K562 (cell line): Measurements from ENCODE around the gene ALG1. TPM values are rescaled to one million over a fixed set of nuclear protein-coding genes. Genes with fewer than 3 reads are reported as not detected.
A peak's percentile ranks its signal among the peaks of the same experiment; 100 is the strongest.
"Not testable (repeated sequence)": the region's sequence is repeated elsewhere in the genome, so short reads cannot be mapped to it uniquely, and the experiment has no call there.

Source experiments
- ATAC-seq: fragments of 200-7000 bp; cut with Tn5 transposase; 3 replicates; pipeline ENCODE4 v1.9.1; 2020; ENCODE audit warnings: moderate library complexity
- BruUV-seq: library from RNA; stranded (reverse); fragments of 400-500 nt; replicated peaks from 2 replicates; lab custom pipeline; 2021; lab: Mats Ljungman, UMichigan
- CTCF ChIA-PET: fragments of 300-600 bp; formaldehyde crosslinking; extraction: SDS; loops from one replicate; lab custom pipeline; 2021; ENCODE audit warnings: low intra/inter-chr PET ratio; lab: Yijun Ruan, JAX
- POLR2A ChIA-PET: fragments of 300-600, 350-650 bp; sonication (Branson Sonifier 250); formaldehyde crosslinking; extraction: SDS; loops from one replicate; lab custom pipeline; 2021; ENCODE audit warnings: antibody characterized with exemption, inconsistent platforms; lab: Yijun Ruan, JAX
- DNase-seq, 4 experiments: peaks; one replicate each; pipeline versions ENCODE4 v3.0.0 to v3.0.0-alpha.2; 2011 to 2018; ENCODE audit warnings: low spot score in 3 of 4, mixed read lengths in 3 of 4; ENCODE audit errors: extremely low read depth in 1 of 4
- FAIRE-seq: peaks from 2 replicates; lab custom pipeline; 2011; peaks lifted over from hg19 to GRCh38; lab: Jason Lieb, UNC
- H2AFZ ChIP-seq: 2 replicates; pipeline ENCODE4 v1.6.0; 2011; ENCODE audit warnings: low read depth, low read length, control low read depth, inconsistent platforms
- H3K27ac ChIP-seq: fragments of 200-600 bp; 3 replicates; pipeline ENCODE4 v1.8.0; 2011; ENCODE audit warnings: low read depth, mild to moderate bottlenecking, control low read depth, inconsistent platforms, low read length, moderate library complexity, mixed read lengths; ENCODE audit errors: extremely low read depth
- H3K27me3 ChIP-seq, 2 experiments: fragments of 300-600 bp in 1 of 2; 2 replicates in 1 of 2; 3 replicates in 1 of 2; pipeline versions ENCODE4 v1.6.0 to v1.8.0; 2011; ENCODE audit warnings: inconsistent platforms in 2 of 2, low read length in 2 of 2, mild to moderate bottlenecking in 1 of 2, mixed read lengths in 1 of 2, moderate library complexity in 1 of 2; ENCODE audit not compliant: control insufficient read depth in 2 of 2, insufficient read depth in 2 of 2
- H3K36me3 ChIP-seq: fragments of 300-600 bp; 3 replicates; pipeline ENCODE4 v1.8.0; 2011; ENCODE audit warnings: mild to moderate bottlenecking, low read length, inconsistent platforms; ENCODE audit not compliant: control insufficient read depth, insufficient read depth
- H3K4me1 ChIP-seq, 2 experiments: fragments of 200-600 bp in 1 of 2; replicated peaks in 1 of 2; 2 replicates in 1 of 2; 3 replicates in 1 of 2; pipeline versions ENCODE4 v1.5.1 to v1.8.0; 2011; ENCODE audit warnings: inconsistent platforms in 2 of 2, low read length in 2 of 2, mild to moderate bottlenecking in 1 of 2, mixed read lengths in 1 of 2, moderate library complexity in 1 of 2; ENCODE audit not compliant: control insufficient read depth in 2 of 2, insufficient read depth in 2 of 2
- H3K4me2 ChIP-seq: 2 replicates; pipeline ENCODE4 v1.6.1; 2011; ENCODE audit warnings: low read length, control low read depth, inconsistent platforms, mixed read lengths; ENCODE audit not compliant: insufficient read depth
- H3K4me3 ChIP-seq: fragments of 200-600 bp; sonication (generic), shearing (Covaris generic); 2 replicates; pipeline ENCODE4 v1.5.1; 2016; ENCODE audit warnings: control low read depth, inconsistent platforms
- H3K79me2 ChIP-seq: fragments of 200-600 bp; 3 replicates; pipeline ENCODE4 v1.8.0; 2011; ENCODE audit warnings: low read length, inconsistent platforms; ENCODE audit not compliant: control insufficient read depth, insufficient read depth
- H3K9ac ChIP-seq, 2 experiments: 2 replicates each; pipeline versions ENCODE4 v1.6.0 to v1.6.1; 2011; ENCODE audit warnings: low read depth in 2 of 2, low read length in 2 of 2, control low read depth in 1 of 2, inconsistent platforms in 1 of 2, mild to moderate bottlenecking in 1 of 2, mixed read lengths in 1 of 2; ENCODE audit not compliant: insufficient read depth in 1 of 2
- H3K9me1 ChIP-seq: one replicate; pipeline ENCODE4 v1.6.0; 2011; ENCODE audit warnings: inconsistent platforms, mild to moderate bottlenecking, low read length, moderate library complexity; ENCODE audit not compliant: control insufficient read depth, insufficient read depth
- H3K9me3 ChIP-seq: replicated peaks from 2 replicates; pipeline ENCODE4 v1.5.1; 2011; ENCODE audit warnings: low read depth, low read length, inconsistent platforms; ENCODE audit not compliant: control insufficient read depth, insufficient read depth
- H4K20me1 ChIP-seq: replicated peaks from 2 replicates; pipeline ENCODE4 v1.6.1; 2011; ENCODE audit warnings: low read length, inconsistent platforms, mixed read lengths; ENCODE audit not compliant: control insufficient read depth, insufficient read depth
- POLR2A ChIP-seq: fragments of 450-650 bp; conservative IDR thresholded peaks from 2 replicates; pipeline ENCODE4 v1.6.1; 2016
- RAD21 ChIP-seq, 2 experiments: fragments of 250-450 bp in 1 of 2; fragments of 450-650 bp in 1 of 2; sonication (Bioruptor Pico) in 1 of 2; formaldehyde crosslinking in 1 of 2; IDR thresholded peaks in 1 of 2; conservative IDR thresholded peaks in 1 of 2; 2 replicates each; pipeline versions ENCODE4 v1.4.0 to v1.8.0; 2020 to 2022; ENCODE audit warnings: mild to moderate bottlenecking in 2 of 2, moderate library complexity in 1 of 2
- SMC3 ChIP-seq: conservative IDR thresholded peaks from 2 replicates; pipeline ENCODE4 v1.6.1; 2011; ENCODE audit warnings: low read depth, low read length, improper control_type of control experiment; ENCODE audit not compliant: insufficient read depth
- WGBS: fragments of 100-300 bp; shearing (Covaris generic); methylation state at CpG from one replicate; pipeline ENCODE4 v1.1.6; 2016; ENCODE audit warnings: low coverage, mixed read lengths; ENCODE audit not compliant: insufficient coverage; ENCODE audit errors: missing lambda C conversion rate; 5-methylcytosine and 5-hydroxymethylcytosine counted together
- in situ Hi-C: fragments of 300-500 bp; cut with MboI; formaldehyde crosslinking; loops from 4 replicates; pipeline ENCODE4 v1.15.0; 2018; ENCODE audit warnings: inconsistent platforms, mixed read lengths
- intact Hi-C: fragments of 100-400 bp; cut with micrococcal nuclease; formaldehyde crosslinking; loops from 2 replicates; pipeline ENCODE4 v1.14.2; 2022
- polyA plus RNA-seq, 8 experiments: library from polyadenylated mRNA; depleted of rRNA in 4 of 8; stranded (reverse) in 5 of 8; unstranded in 3 of 8; fragments of >200 nt; fragmentation: Nextera tagmentation in 2 of 8; fragmentation: Illumina TruSeq in 1 of 8; extraction: Ambion mirVana in 2 of 8; extraction: Trizol in 1 of 8; gene quantifications; 2 replicates each; pipeline versions ENCODE4 v1.2.1 to v1.2.3, GENCODE V29; 2011 to 2014; ENCODE audit warnings: inconsistent platforms in 1 of 8, missing spikeins in 1 of 8
- total RNA-seq, 7 experiments: library from RNA; depleted of rRNA in 6 of 7; stranded (reverse); fragments of >200 nt in 6 of 7; fragmentation: Illumina TruSeq in 2 of 7; extraction: Trizol in 2 of 7; gene quantifications; 2 replicates each; pipeline versions ENCODE4 v1.2.1 to v1.2.3, GENCODE V29; 2011 to 2021; ENCODE audit warnings: low replicate concordance in 1 of 7
- TF ChIP-seq, protein P1 (sequence below), 3 experiments: IDR thresholded peaks in 2 of 3; conservative IDR thresholded peaks in 1 of 3; 2 replicates each; pipeline ENCODE4 v1.5.1; 2011 to 2012; ENCODE audit warnings: low read length in 3 of 3, mild to moderate bottlenecking in 3 of 3, control low read depth in 2 of 3, improper control_type of control experiment in 1 of 3, inconsistent platforms in 1 of 3, low read depth in 1 of 3, mixed read lengths in 1 of 3, moderate library complexity in 1 of 3; ENCODE audit not compliant: insufficient read depth in 2 of 3

Gene ALG1
- total and polyA plus RNA-seq, 9 of the 15 experiments (the other 6 are each of a cell fraction or from before 2014, with no cell fraction given) = 1.1 to 26.4 (median 18.3) TPM

DNA sequence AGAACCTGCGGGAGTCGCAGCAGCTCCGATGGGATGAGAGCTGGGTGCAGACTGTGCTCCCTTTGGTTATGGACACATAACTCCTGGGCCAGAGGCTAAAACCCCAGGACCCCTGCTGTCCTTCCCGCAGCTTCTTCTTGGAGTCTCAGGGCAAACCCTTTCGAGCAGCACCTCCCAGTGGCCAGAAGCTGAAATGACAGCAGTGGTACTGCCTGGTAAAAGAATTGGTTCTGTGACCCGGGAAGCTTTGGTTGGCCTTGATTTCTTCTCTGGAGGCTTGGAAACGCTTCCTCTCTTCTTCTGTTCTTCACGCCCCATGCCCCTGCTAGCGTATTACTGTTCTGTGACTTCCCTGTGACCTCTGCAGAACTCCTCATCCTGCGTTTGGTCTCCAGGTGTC is 13.2 kb downstream of the ALG1 start:
- H3K27ac ChIP-seq, H3K27me3 ChIP-seq, ATAC-seq, H3K9ac ChIP-seq, H3K9me3 ChIP-seq, H3K9me1 ChIP-seq, H3K4me1 ChIP-seq, H4K20me1 ChIP-seq, BruUV-seq, H3K79me2 ChIP-seq, H2AFZ ChIP-seq, CTCF ChIA-PET, intact Hi-C loops, in situ Hi-C loops, H3K4me3 ChIP-seq, H3K4me2 ChIP-seq: not testable (repeated sequence)
- peaks cover 27% of the 10 kb centered on the region; the same call in 1 of the 3 replicates for H3K36me3 ChIP-seq
- POLR2A ChIA-PET = interaction anchor here (0.7 kb wide), 1 partner anchor 14 kb away, joined by 3 read pairs; no protein-coding TSS in a partner anchor
- DNase-seq (peak in 3 of 4 experiments; percentile 40 to 74 (median 47)), FAIRE-seq (peak; percentile 51)
- TF ChIP-seq SMC3 (0 out of 2 replicates have a peak, but pooled peaks have one; percentile 7), POLR2A (peak; percentile 34; the same call in 1 of the 2 replicates), RAD21 (CRISPR knock-in tag; conservative IDR thresholded peaks at IDR 0.05 in 1 of 2, IDR thresholded peaks at IDR 0.05 in 1 of 2) (peak; percentile 24 to 62; a peak in 3 of 4 replicates)
- TF ChIP-seq, protein P1, sequence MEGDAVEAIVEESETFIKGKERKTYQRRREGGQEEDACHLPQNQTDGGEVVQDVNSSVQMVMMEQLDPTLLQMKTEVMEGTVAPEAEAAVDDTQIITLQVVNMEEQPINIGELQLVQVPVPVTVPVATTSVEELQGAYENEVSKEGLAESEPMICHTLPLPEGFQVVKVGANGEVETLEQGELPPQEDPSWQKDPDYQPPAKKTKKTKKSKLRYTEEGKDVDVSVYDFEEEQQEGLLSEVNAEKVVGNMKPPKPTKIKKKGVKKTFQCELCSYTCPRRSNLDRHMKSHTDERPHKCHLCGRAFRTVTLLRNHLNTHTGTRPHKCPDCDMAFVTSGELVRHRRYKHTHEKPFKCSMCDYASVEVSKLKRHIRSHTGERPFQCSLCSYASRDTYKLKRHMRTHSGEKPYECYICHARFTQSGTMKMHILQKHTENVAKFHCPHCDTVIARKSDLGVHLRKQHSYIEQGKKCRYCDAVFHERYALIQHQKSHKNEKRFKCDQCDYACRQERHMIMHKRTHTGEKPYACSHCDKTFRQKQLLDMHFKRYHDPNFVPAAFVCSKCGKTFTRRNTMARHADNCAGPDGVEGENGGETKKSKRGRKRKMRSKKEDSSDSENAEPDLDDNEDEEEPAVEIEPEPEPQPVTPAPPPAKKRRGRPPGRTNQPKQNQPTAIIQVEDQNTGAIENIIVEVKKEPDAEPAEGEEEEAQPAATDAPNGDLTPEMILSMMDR (IDR thresholded peaks at IDR 0.05 in 2 of 3, conservative IDR thresholded peaks at IDR 0.05 in 1 of 3; ENCODE audit: insufficient read depth in 2 of 3, low read depth in 1 of 3, low read length in 3 of 3) = peak; percentile 55 to 64 (median 63)
- 24% methylated on average over 9 of the region's 10 CpGs for WGBS

DNA sequence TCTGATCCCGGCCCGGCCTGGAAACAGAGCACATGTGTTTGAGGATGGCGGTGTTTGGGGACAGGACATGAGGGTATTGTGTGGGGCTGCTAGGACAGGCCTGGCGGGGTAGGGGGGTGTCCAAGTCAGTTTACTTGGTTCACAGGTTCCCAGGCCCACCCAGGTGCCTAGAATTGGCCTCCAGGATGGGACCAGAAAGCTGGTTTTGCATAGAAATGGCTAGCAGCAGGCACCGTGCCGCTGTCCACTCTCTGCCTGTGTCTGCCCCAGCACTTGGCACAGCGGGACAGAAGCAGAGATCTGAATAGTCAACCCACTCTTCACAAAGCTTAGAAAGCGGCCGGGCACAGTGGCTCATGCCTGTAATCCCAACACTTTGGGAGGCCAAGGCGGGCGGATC is 14.1 kb downstream of the ALG1 start:
- intact Hi-C loops, H3K27me3 ChIP-seq, FAIRE-seq, BruUV-seq, in situ Hi-C loops, H3K4me2 ChIP-seq, ATAC-seq, H3K9me3 ChIP-seq, H3K27ac ChIP-seq, H3K79me2 ChIP-seq, H3K9me1 ChIP-seq, POLR2A ChIA-PET, CTCF ChIA-PET, H3K9ac ChIP-seq, H2AFZ ChIP-seq, DNase-seq, H4K20me1 ChIP-seq, H3K4me1 ChIP-seq, H3K4me3 ChIP-seq: not testable (repeated sequence)
- 94% methylated on average over 11 of the region's 11 CpGs for WGBS
- H3K36me3 ChIP-seq = peaks cover 32% of the 10 kb centered on the region; the same call in 1 of the 3 replicates
